H1 (cell line): Measurements from ENCODE around the gene SYTL1. TPM values are rescaled to one million over a fixed set of nuclear protein-coding genes. Genes with fewer than 3 reads are reported as not detected.

Experiments used
- KDM1A ChIP-seq: fragments of 200-600, 300-600 bp; sonication (generic); IDR thresholded peaks from 2 replicates; pipeline ENCODE4 v1.7.1; 2016; ENCODE audit warnings: mild to moderate bottlenecking, low read length, borderline replicate concordance
- polyA plus RNA-seq, 7 experiments: library from polyadenylated mRNA; depleted of rRNA in 3 of 7; stranded (reverse) in 5 of 7; unstranded in 2 of 7; fragments of >200 nt in 5 of 7; fragments of 200-250 nt in 2 of 7; gene quantifications; 1 replicate in 5 of 7; 2 replicates in 1 of 7; 4 replicates in 1 of 7; pipeline versions ENCODE4 v1.2.1 to v1.2.3, GENCODE V29; 2011 to 2013; ENCODE audit warnings: missing spikeins in 2 of 7, mixed read lengths in 2 of 7
- total RNA-seq: library from RNA; stranded (reverse); fragmentation: NEBNext Ultra II Directional; extraction: Animal tissue kit (Norgen Biotek cat#: 25700); gene quantifications from 2 replicates; pipeline ENCODE4 v1.2.1, GENCODE V29; 2021

SYTL1 gene
- total and polyA plus RNA-seq, 2 of the 8 experiments (the other 6 are each of a cell fraction or from before 2014, with no cell fraction given) = 6.4 to 19.5 TPM

DNA sequence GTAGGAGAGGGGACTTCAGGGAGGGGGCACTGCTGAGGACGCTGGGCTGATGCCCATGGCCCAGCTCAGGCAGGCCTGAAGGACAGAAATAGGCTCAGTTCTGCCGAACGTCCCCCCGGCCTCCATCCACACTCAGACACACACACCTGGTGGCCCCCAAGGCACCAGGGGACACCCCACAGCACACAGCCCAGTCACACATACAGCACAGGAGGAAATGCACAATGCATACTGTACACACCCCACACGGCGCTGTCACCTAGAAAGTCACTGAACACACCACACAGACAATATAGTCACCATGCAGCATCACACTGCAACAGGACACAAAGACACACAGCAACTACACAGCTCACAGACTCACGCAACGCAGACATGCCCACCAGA, 562 bp downstream of the SYTL1 start (continued):
- no peak for TF ChIP-seq KDM1A
